ENCODE data around the gene DNAJC28.
A peak's percentile ranks its signal among the peaks of the same experiment; 100 is the strongest.
"Not testable (repeated sequence)": the region's sequence is repeated elsewhere in the genome, so short reads cannot be mapped to it uniquely, and the experiment has no call there.

The DNAJC28 gene

GRCh38 chr21:33481314-33481943 lies 10.1 kb downstream of the DNAJC28 start:
- DNase-seq (ENCODE audit: low read depth), result no peak

DNA sequence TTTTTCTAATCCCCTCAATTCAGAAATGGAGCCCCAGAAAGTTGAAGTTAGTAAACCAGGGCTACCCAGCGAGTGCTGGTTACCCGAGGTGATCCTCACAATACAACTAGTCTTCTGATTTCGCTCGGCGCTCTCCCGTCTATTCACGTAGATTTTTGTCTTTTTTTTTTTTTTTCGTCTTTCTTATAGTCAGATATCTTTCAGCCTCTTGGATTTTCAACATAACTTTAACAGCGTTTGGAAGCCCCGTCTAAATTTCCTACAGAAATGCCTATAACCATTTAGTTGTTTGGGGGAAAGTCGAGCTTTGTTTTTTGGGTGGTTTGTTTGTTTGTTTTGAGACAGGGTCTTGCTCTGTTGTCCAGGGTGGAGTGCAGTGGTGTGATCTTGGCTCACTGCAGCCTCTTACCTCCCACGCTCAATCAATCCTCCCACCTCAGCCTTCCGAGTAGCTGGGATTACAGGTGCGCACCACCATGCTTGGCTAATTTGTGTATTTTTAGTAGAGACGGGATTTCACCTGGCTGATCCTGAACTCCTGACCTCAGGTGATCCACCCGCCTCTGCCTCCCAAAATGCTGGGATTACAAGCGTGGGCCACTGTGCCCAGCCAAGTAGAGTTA lies 10.9 kb downstream of the DNAJC28 start:
- DNase-seq (ENCODE audit: low read depth), result no peak

- DNase-seq (ENCODE audit: low read depth), result peak; percentile 97
Observed at GRCh38 chr21:33479679-33480480, 11.6 kb downstream of the DNAJC28 start, which contains the start of gene TMEM50B. Gene TMEM50B (minus strand): TSS chr21:33479974. CDS start chr21:33468885, 11,089 bp downstream.

DNA sequence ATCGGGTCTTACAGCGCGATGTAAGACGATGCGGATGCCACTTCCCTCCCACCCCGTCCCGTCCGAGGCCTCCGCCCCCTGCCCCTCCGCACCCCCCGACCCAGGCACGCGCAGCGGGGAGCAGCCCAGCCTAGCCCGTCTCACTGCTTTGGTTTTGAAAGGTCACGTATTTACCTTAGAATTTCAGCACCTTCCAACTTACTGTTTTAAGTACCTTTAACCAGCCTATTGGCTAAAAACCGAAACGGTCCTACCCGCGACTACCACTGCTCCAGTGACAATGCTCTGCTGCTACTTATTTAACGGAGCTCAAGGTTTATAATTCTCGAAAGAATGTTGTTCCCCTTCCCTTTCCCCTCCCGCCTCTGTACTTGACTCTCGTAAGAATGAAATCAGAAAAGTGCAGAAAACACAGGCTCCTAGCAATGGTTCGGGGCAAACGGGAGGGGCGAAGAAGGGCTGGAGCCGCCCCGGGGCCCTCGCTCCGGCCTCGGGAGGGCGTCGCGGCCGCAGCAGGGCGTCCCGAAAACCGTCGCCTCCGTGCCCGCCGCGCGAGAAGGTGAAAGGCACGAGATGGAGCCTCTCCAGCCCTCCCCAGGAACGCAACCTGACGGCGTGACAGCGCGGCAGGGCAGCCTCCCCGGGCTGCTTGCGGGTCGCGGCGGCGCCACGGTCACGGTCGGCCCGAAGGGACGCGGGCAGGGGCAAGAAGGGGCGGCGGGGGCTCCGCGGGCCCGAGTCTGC lies 12.4 kb downstream of the DNAJC28 start:
- DNase-seq (ENCODE audit: low read depth), result peak; percentile 35

GRCh38 chr21:33478182-33478581 lies 13.3 kb downstream of the DNAJC28 start:
- no peak for DNase-seq (ENCODE audit: low read depth)

- no peak for DNase-seq (ENCODE audit: low read depth)
Observed at GRCh38 chr21:33477066-33477465, 14.4 kb downstream of the DNAJC28 start.

DNA sequence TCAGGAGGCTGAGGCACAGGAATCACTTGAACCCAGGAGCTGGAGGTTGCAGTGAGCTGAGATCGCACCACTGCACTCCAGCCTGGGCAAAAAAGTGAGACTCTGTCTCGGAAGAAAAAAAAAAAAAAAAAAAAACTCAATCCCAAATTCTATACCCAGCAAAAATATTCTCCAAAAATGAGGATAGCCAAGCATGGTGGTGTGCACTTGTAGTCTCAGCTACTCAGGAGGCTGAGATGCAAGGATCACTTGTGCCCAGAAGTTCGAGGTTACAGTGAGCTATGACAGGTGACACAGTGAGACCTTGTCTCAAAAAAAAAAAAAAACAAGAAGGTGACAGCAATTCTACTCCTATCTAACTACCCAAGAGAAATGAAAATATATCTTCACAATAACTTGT lies 18.2 kb downstream of the DNAJC28 start:
- no peak for DNase-seq (ENCODE audit: low read depth)

GRCh38 chr21:33470701-33471100 lies 20.8 kb downstream of the DNAJC28 start:
- no peak for DNase-seq (ENCODE audit: low read depth)

DNA sequence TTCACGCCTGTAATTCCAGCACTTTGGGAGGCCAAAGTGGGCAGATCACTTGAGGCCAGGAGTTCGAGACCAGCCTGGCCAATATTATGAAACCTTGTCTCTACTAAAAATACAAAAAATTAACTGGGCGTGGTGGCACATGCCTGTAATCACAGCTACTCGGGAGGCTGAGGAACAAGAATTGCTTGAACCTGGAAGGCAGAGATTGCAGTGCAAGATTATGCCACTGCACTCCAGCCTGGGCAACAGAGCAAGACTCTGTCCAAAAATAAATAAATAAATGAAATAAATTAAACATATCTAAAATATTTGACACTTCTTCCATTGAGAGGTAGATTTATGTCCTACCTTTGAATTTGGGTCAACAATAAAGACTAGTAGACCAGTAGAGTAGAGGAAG lies 22.3 kb downstream of the DNAJC28 start:
- DNase-seq (ENCODE audit: low read depth), result not testable (repeated sequence)

DNA sequence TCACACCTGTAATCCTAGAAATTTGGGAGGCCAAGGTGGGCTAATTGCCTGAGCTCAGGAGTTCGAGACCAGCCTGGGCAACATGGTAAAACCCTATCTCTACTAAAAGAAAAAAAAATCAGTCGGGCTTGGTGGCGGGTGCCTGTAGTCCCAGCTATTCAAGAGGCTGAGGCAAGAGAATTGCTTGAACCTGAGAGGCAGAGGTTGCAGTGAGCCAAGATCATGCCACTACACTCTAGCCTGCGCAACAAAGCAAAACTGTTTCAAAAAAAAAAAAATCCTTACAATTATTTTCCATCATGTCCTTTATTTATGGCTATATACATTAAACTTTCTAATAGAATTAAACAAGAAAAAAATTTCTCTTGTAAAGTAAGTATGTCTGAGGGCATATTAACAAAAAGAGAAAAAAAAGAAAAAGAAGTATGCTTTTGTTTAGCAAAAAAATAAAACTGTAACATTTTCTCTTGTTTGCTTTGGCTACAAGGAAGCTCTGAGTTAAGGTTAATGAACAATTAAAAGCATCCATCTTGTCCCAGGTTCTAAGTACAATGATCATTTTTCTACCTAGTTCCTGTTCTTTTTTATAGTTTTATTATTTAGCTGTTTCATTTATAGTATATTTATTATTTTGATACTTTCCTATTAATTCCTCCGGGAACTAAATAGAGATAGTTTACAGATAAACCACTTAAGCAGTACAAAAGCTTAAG lies 29.8 kb downstream of the DNAJC28 start:
- DNase-seq (ENCODE audit: low read depth), result no peak

DNA sequence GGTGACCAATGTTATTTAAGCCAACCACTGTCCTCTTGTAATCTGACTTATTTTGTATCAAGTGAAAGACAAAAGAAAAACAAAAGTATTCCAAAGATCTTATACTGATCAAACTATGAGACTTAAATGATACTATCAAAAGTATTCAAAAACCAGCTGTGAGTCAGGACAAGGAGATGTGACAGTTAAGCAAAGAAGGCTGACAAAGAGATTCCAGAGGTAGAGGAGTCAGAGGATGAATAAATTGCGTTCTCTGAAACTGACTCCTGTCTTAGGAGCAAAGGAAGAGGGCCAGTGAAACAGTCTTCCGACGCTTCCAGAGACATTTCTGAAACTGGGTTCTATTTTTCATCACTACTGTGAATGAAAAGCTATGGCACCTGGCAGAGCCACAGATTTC lies 32.7 kb downstream of the DNAJC28 start:
- no peak for DNase-seq (ENCODE audit: low read depth)

- no peak for DNase-seq (ENCODE audit: low read depth)
Observed at GRCh38 chr21:33455686-33456446, 35.6 kb downstream of the DNAJC28 start.

GRCh38 chr21:33452362-33452761 lies 39.2 kb downstream of the DNAJC28 start:
- no peak for DNase-seq (ENCODE audit: low read depth)

DNA sequence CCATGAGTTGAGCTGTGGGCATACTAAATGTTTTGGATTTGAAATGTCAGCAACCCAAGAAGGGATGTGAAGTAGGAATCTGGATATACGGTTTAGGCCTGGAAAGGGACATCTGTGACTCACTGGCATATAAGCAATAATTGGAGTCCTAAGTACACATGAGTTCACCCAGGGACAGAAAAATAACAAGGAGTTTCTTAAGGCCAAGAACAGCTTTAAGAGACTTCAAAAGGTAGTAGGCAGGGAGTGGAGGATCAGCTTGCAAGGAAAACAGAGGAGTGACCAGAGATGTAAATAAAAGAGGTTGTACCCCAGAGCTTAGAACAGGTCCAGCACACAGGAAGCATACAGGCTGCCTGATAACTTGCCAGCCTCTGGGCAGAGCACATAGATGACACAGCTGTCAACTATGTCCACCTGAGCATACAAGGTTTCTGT lies 39.9 kb downstream of the DNAJC28 start:
- no peak for DNase-seq (ENCODE audit: low read depth)

DNA sequence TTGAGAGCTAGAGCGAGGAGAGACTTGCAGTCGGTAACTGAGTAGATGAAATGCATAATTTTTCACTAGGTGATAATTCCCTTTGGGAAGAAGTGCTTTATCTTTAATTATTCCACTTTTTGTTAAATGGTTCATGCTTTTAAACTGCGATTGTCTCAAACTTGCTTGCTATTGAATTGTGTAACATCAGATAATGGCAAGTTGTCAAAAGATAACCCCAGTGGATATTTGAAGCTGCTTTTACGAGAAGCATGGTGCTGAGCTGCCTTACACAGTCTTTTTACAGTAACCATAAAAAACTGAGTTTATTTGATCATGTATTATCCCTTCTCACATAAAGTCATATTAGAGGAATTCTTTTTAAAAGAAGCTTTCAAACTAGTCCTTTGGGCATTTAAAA lies 41.9 kb downstream of the DNAJC28 start:
- DNase-seq (ENCODE audit: low read depth), result no peak

GRCh38 chr21:33446620-33447019 lies 44.9 kb downstream of the DNAJC28 start:
- not testable (repeated sequence) for DNase-seq (ENCODE audit: low read depth)

- DNase-seq (ENCODE audit: low read depth), result no peak
Observed at GRCh38 chr21:33444499-33444898, 47.0 kb downstream of the DNAJC28 start.

- DNase-seq (ENCODE audit: low read depth), result no peak
Observed at GRCh38 chr21:33443194-33443593, 48.3 kb downstream of the DNAJC28 start.

DNA sequence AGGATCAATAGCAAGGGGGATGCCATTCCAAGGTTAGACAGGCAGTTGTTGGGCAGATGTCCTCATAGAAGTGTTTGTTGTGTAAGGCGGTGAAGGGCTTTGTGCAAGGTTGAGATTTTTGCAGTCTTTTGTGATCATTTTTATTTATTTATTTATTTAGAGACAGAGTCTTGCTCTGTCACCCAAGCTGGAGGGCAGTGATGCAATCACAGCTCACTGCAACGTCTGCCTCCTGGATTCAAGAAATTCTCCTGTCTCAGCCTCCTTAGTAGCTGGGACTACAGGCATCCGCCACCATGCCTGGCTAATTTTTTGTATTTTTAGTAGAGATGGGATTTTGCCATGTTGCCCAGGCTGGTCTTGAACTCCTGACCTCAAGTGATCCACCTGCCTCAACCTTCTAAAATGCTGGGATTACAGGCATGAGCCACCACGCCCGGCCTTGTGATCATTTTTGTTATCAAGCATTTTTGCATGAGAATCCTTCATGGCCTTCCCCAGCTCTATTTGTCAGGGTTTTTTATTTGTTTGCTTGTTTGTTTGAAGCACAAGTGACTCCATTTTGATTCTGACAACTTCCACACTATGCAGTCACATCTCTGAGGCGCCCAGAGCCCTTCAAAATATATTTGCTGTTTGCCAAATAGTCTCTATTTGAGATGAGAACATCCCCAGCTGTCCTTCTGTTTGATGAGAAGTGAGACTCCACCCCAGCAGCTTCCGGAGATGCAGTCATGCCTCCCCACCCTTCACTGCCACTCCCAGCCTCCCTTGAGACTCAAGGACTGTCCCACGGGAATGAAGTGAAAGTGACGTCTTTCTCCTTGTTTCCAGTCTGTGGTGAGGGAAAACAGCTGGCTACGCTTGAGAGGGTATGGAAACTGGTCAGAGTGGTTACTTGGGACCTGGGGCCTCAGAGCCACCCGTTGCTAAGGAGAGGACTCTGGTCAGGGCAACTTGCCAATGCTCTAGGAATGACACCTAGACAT lies 49.7 kb downstream of the DNAJC28 start:
- DNase-seq (ENCODE audit: low read depth), result no peak

All from activated T-helper 9 cell treated with anti-CD3 and anti-CD28 coated beads, Interleukin-2, amount 50 U/mL, for 16 hours (primary cell).